ENCODE results near the gene TBC1D14. TPM values are rescaled to one million over a fixed set of nuclear protein-coding genes. Genes with fewer than 3 reads are reported as not detected.
A peak's percentile ranks its signal among the peaks of the same experiment; 100 is the strongest.

Gene TBC1D14
- polyA plus RNA-seq, 1 of the 3 experiments (the other 2 are of a cell fraction): 39.5 TPM

GRCh38 chr4:7041246-7041645, 131.6 kb downstream of the TBC1D14 start:
- Histone ChIP-seq H3K27ac (ENCODE audit: low read depth in 2 of 2, low read length in 1 of 2) (peak overlapping the region in 1 of 2 experiments; percentile 88; a peak in 1 of 4 replicates), H3K27me3 (ENCODE audit: insufficient read depth) (no peaks in the 10 kb centered on the region), H2AFZ (ENCODE audit: low read depth) (no peak overlapping the region), H3K9me3 (no peaks in the 10 kb centered on the region), H4K20me1 (ENCODE audit: insufficient read depth) (peaks cover 22% of the 10 kb centered on the region; the same call in 1 of the 2 replicates), H3K4me1 (ENCODE audit: control insufficient read depth in 1 of 2, insufficient read depth in 2 of 2, low read depth in 1 of 2, low read length in 1 of 2) (peaks cover 23 to 29% of the 10 kb centered on the region in 2 experiments), H3K4me3 (ENCODE audit: low read depth in 2 of 2, low read length in 1 of 2) (peak overlapping the region in 1 of 2 experiments; percentile 85; a peak in 2 of 4 replicates), H3K79me2 (ENCODE audit: insufficient read depth) (peaks cover 33% of the 10 kb centered on the region), H3K9me2 (no peaks in the 10 kb centered on the region), H3K36me3 (replicated peaks in 1 of 2; ENCODE audit: control insufficient read depth in 1 of 2, insufficient read depth in 2 of 2, low read length in 1 of 2) (no peaks in the 10 kb centered on the region), H3K4me2 (peak overlapping the region; percentile 100), H3F3A (replicated peaks; ENCODE audit: insufficient read depth) (peaks cover 9% of the 10 kb centered on the region), H3K9ac (no peak overlapping the region)
- DNase-seq: no peak
- TF ChIP-seq TEAD4 (IDR thresholded peaks at IDR 0.05; ENCODE audit: borderline replicate concordance, insufficient read depth) (no peak), GABPA (IDR thresholded peaks at IDR 0.05; ENCODE audit: low read depth) (no peak), TCF12 (IDR thresholded peaks at IDR 0.05) (no peak), CTCF (IDR thresholded peaks at IDR 0.05) (no peak), RCOR1 (IDR thresholded peaks at IDR 0.05; ENCODE audit: low read length) (no peak), ELF1 (IDR thresholded peaks at IDR 0.05) (no peak), TAF1 (IDR thresholded peaks at IDR 0.05; ENCODE audit: borderline replicate concordance, low read depth, low read length) (no peak), JUND (IDR thresholded peaks at IDR 0.05) (no peak), MEF2A (IDR thresholded peaks at IDR 0.05; ENCODE audit: borderline replicate concordance, low read depth) (no peak), SMC3 (IDR thresholded peaks at IDR 0.05; ENCODE audit: low read depth, low read length) (no peak), FOXJ3 (CRISPR knock-in tag; IDR thresholded peaks at IDR 0.05) (no peak), POLR2AphosphoS5 (IDR thresholded peaks at IDR 0.05; ENCODE audit: low read depth, low read length) (no peak), MXI1 (IDR thresholded peaks at IDR 0.05; ENCODE audit: low read depth, low read length) (no peak)
- TF ChIP-seq, protein P1, sequence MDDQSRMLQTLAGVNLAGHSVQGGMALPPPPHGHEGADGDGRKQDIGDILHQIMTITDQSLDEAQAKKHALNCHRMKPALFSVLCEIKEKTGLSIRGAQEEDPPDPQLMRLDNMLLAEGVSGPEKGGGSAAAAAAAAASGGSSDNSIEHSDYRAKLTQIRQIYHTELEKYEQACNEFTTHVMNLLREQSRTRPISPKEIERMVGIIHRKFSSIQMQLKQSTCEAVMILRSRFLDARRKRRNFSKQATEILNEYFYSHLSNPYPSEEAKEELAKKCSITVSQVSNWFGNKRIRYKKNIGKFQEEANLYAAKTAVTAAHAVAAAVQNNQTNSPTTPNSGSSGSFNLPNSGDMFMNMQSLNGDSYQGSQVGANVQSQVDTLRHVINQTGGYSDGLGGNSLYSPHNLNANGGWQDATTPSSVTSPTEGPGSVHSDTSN (IDR thresholded peaks at IDR 0.05): no peak
- POLR2A ChIA-PET: no interaction called here
- CTCF ChIA-PET: interaction anchor here (0.7 to 6.1 kb wide), 3 partner anchors 27 to 68 kb away, joined by 3 to 80 read pairs (median 20); partner anchors contain the start of gene GRPEL1
- 93% methylated on average over 18 of the region's 19 CpGs for whole genome bisulfite sequencing (ENCODE audit: low lambda C conversion rate)

GRCh38 chr4:7041801-7042502, 132.3 kb downstream of the TBC1D14 start:
- Histone ChIP-seq H3K4me3 (ENCODE audit: low read depth in 2 of 2, low read length in 1 of 2) (peak overlapping the region; percentile 84 to 85), H3K9me2 (no peaks in the 10 kb centered on the region), H3K9me3 (no peaks in the 10 kb centered on the region), H4K20me1 (ENCODE audit: insufficient read depth) (peaks cover 28% of the 10 kb centered on the region; the same call in 1 of the 2 replicates), H3K4me1 (ENCODE audit: control insufficient read depth in 1 of 2, insufficient read depth in 2 of 2, low read depth in 1 of 2, low read length in 1 of 2) (peaks cover 17 to 29% of the 10 kb centered on the region in 2 experiments), H2AFZ (ENCODE audit: low read depth) (peak overlapping the region; percentile 76), H3K27ac (ENCODE audit: low read depth in 2 of 2, low read length in 1 of 2) (peak overlapping the region; percentile 8 to 88; a peak in 2 of 4 replicates), H3F3A (replicated peaks; ENCODE audit: insufficient read depth) (peaks cover 9% of the 10 kb centered on the region), H3K27me3 (ENCODE audit: insufficient read depth) (no peaks in the 10 kb centered on the region), H3K79me2 (ENCODE audit: insufficient read depth) (peaks cover 40% of the 10 kb centered on the region), H3K4me2 (peak overlapping the region; percentile 100), H3K9ac (peak overlapping the region; percentile 86), H3K36me3 (replicated peaks in 1 of 2; ENCODE audit: control insufficient read depth in 1 of 2, insufficient read depth in 2 of 2, low read length in 1 of 2) (no peaks in the 10 kb centered on the region)
- POLR2A ChIA-PET: interaction anchor here (1.9 kb wide), 1 partner anchor 26 kb away, joined by 14 read pairs; the partner anchor contains the start of gene GRPEL1
- DNase-seq: no peak
- WGBS (ENCODE audit: low lambda C conversion rate): 51% methylated on average over 33 of the region's 42 CpGs
- CTCF ChIA-PET: interaction anchor here (0.7 to 6.1 kb wide), 9 partner anchors 11 to 69 kb away, joined by 3 to 80 read pairs (median 9); partner anchors contain the start of gene GRPEL1
- TF ChIP-seq USF2 (IDR thresholded peaks at IDR 0.05; ENCODE audit: borderline replicate concordance, low read depth, low read length) (no peak), POLR2AphosphoS5 (IDR thresholded peaks at IDR 0.05; ENCODE audit: low read depth, low read length) (no peak), NRF1 (IDR thresholded peaks at IDR 0.05; ENCODE audit: low read depth, low read length) (no peak), EZH2phosphoT487 (IDR thresholded peaks at IDR 0.05; ENCODE audit: borderline replicate concordance, low read depth) (no peak), CTCF (IDR thresholded peaks at IDR 0.05) (no peak), NFIC (IDR thresholded peaks at IDR 0.05; ENCODE audit: borderline replicate concordance) (no peak), FOSL2 (IDR thresholded peaks at IDR 0.05; ENCODE audit: borderline replicate concordance, low read depth) (no peak)
- TF ChIP-seq, protein P2, sequence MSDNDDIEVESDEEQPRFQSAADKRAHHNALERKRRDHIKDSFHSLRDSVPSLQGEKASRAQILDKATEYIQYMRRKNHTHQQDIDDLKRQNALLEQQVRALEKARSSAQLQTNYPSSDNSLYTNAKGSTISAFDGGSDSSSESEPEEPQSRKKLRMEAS (IDR thresholded peaks at IDR 0.05; ENCODE audit: low read depth): no peak
